BLaER1 treated with 17β-estradiol and CSF1 and Interleukin-3, amounts not matched to agents 10 nM and 100 nM (cell line): ENCODE measurements around the gene NDRG3.
"Not testable (repeated sequence)": the region's sequence is repeated elsewhere in the genome, so short reads cannot be mapped to it uniquely, and the experiment has no call there.

Experiments used
- H3K27ac ChIP-seq, 11 experiments: shearing (Covaris generic); formaldehyde crosslinking; 2 replicates each; pipeline ENCODE4 v1.8.1; 2022
- H3K27me3 ChIP-seq, 11 experiments: shearing (Covaris generic); formaldehyde crosslinking; 2 replicates each; pipeline ENCODE4 v1.8.1; 2022
- H3K36me3 ChIP-seq, 11 experiments: shearing (Covaris generic); formaldehyde crosslinking; 2 replicates each; pipeline ENCODE4 v1.8.1; 2022
- H3K4me1 ChIP-seq, 10 experiments: shearing (Covaris generic); formaldehyde crosslinking; 2 replicates each; pipeline ENCODE4 v1.8.1; 2022
- H3K4me2 ChIP-seq, 11 experiments: shearing (Covaris generic); formaldehyde crosslinking; 2 replicates each; pipeline ENCODE4 v1.8.1; 2022
- H3K4me3 ChIP-seq, 10 experiments: shearing (Covaris generic); formaldehyde crosslinking; 2 replicates each; pipeline ENCODE4 v1.8.1; 2022
- H3K9ac ChIP-seq, 11 experiments: shearing (Covaris generic); formaldehyde crosslinking; 2 replicates each; pipeline ENCODE4 v1.8.1; 2022
- H3K9me3 ChIP-seq, 11 experiments: shearing (Covaris generic); formaldehyde crosslinking; replicated peaks in 1 of 11; 2 replicates each; pipeline ENCODE4 v1.8.1; 2022
- H4K20me1 ChIP-seq, 11 experiments: shearing (Covaris generic); formaldehyde crosslinking; 2 replicates each; pipeline ENCODE4 v1.8.1; 2022
- Cebpa-rat ChIP-seq, 11 experiments: shearing (Covaris generic); IDR thresholded peaks; 2 replicates each; pipeline ENCODE4 v1.8.1; 2022

Gene NDRG3

DNA sequence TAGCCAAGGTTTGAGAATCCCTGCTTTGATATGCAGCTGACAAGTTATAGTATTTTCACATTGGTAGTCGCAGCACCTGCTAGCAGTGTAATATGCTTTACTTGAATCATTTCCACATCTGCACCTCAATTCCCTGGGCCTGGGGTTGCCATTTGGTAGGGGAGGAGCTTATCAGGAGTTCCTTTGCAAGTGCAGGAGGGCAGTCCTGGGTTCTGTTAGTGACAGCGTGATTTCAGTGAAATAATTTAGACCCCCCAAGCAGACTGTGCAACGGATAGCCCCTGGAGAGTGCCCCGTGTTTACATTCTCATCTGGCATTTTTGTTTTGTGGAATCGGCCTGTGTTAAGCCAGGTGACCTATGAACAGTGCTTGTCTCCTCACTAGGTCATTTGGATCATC is 134.3 kb downstream of the NDRG3 start:
- Histone ChIP-seq H3K27me3 (no peaks in the 10 kb centered on the region), H3K4me1 (peaks cover 11 to 16% (median 14%) of the 10 kb centered on the region in 10 experiments), H3K9me3 (no peaks in the 10 kb centered on the region), H3K4me3 (no peak overlapping the region), H3K9ac (no peak overlapping the region; a peak in 1 of 22 replicates), H4K20me1 (peaks cover 15 to 91% (median 79%) of the 10 kb centered on the region in 11 experiments; a peak in 21 of 22 replicates), H3K4me2 (no peak overlapping the region), H3K36me3 (peaks cover 77 to 89% (median 83%) of the 10 kb centered on the region in 11 experiments), H3K27ac (no peak overlapping the region)
- no peak for TF ChIP-seq Cebpa-rat (IDR thresholded peaks at IDR 0.05)

DNA sequence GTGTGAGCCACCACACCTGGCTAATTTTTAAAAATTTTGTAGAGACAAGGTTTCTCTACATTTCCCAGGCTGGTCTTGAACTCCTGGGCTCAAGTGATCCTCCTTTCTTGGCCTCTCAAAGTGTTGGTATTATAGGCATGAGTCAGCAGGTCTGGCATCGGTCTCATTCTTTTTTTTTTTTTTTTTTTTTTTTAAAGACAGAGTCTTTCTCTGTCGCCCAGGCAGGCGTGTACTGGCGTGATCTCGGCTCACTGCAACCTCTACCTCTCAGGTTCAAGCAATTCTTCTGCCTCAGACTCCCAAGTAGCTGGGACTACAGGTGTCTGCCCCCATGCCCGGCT is 137.5 kb downstream of the NDRG3 start:
- peak overlapping the region in 3 of 11 experiments; percentile 90 to 94 (median 92); a peak in 3 of 22 replicates for H3K27ac ChIP-seq
- not testable (repeated sequence) for H3K27me3 ChIP-seq, H3K9me3 ChIP-seq, H3K4me3 ChIP-seq
- H3K9ac ChIP-seq = peak overlapping the region in 1 of 11 experiments; percentile 94; a peak in 1 of 22 replicates
- peaks cover 28 to 35% (median 32%) of the 10 kb centered on the region in 10 experiments for H3K4me1 ChIP-seq
- H4K20me1 ChIP-seq = peaks cover 16 to 75% (median 71%) of the 10 kb centered on the region in 11 experiments; a peak in 21 of 22 replicates
- H3K36me3 ChIP-seq = peaks cover 57 to 62% (median 60%) of the 10 kb centered on the region in 11 experiments
- peak overlapping the region in 3 of 11 experiments; percentile 81 to 90 (median 84); a peak in 4 of 22 replicates for H3K4me2 ChIP-seq

DNA sequence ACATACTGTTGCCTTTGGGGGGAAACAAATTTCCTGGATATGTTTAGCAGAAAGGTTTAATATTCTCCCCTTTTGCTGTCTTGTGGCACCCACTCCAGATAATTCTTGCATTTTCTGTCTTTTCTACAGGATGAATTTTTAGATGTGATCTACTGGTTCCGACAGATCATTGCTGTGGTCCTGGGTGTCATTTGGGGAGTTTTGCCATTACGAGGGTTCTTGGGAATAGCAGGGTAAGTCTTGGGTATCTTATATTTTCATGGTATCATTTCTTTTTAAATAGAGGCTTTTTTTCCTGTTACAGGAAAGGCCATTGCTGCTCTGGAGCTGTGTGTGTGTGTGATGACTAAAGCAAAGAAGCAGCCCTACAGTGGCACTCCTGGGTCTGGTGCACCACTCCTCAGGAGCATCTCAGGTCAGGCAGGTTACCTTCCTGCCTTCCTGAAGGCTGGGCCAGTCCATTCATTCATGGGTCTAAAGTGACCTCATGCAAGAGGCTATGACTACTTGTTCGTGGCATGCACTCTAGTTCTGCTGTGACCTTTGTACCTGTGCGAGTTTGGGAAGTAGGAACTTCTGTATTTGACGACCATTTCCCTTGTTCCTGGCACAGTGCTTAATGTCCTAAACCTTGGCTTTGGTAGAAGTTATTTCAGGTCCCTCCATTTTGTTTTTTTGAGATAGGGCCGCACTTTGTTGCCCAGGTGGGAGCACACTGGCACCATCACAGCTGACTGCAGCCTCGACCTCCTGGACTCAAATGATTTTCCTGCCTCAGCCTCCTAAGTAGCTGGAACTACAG is 138.1 kb downstream of the NDRG3 start:
- no peaks in the 10 kb centered on the region for H3K9me3 ChIP-seq
- peak overlapping the region in 10 of 11 experiments; percentile 78 to 95 (median 92); a peak in 18 of 22 replicates for H3K27ac ChIP-seq
- peaks cover 16 to 69% (median 65%) of the 10 kb centered on the region in 11 experiments; a peak in 21 of 22 replicates for H4K20me1 ChIP-seq
- H3K9ac ChIP-seq = peak overlapping the region; percentile 91 to 97 (median 94); a peak in 20 of 22 replicates
- peaks cover 28 to 39% (median 33%) of the 10 kb centered on the region in 10 experiments for H3K4me1 ChIP-seq
- no peak for TF ChIP-seq Cebpa-rat (IDR thresholded peaks at IDR 0.05)
- H3K4me3 ChIP-seq = peak overlapping the region; percentile 81 to 100 (median 92); a peak in 17 of 20 replicates
- H3K27me3 ChIP-seq = no peaks in the 10 kb centered on the region
- H3K4me2 ChIP-seq = peak overlapping the region; percentile 78 to 97 (median 85)
- H3K36me3 ChIP-seq = peaks cover 51 to 56% (median 54%) of the 10 kb centered on the region in 11 experiments

DNA sequence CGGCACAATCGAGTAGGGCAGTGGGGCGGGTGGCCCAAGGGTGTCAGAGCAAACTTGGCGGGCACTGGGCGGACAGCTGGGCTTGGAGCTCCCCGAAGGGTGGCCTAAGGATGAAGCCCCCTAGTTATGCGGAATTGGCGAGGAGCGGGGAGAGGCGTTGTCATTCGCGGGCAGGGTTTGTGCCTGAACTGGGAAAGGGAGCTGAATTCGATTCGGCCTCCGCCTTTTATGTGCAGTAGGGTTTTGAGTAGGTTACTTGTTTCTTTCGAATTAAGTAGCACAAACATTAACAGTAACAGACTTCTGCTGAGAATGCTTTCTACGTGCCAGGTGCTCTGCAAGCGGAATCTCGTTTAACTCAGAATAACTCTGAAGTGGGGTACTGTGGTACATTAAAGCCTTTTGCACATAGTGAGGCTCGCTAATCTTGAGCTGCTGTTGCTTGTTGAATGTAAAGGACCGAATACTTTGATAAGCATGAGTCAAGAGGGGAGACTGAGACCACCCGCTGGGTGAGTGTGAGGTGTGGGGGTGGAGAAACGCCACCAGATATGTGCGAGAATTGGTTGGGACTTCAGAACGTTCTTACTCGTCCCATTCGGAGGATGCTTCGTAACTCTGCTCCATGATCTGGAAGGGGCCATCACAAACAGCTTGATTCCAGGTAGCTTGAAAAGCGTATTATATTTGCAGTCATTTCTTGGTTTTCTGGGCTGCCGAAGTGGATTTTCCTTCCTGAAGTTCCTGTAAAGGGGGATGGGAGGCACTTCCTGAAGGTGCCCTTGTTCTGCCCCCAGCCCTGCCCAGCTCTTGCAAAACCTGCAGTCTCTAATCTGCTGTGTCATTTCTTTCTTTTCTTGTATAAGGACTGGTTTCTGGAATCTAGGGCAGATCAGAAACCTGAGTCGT is 139.5 kb downstream of the NDRG3 start:
- H3K4me1 ChIP-seq = peaks cover 32 to 45% (median 40%) of the 10 kb centered on the region in 10 experiments
- peak overlapping the region; percentile 78 to 97 (median 85) for H3K4me2 ChIP-seq
- H3K4me3 ChIP-seq = peak overlapping the region; percentile 81 to 100 (median 92)
- peak overlapping the region; percentile 78 to 95 (median 91) for H3K27ac ChIP-seq
- H3K27me3 ChIP-seq = no peaks in the 10 kb centered on the region
- 0 out of 22 replicates have a peak, but pooled peaks of 2 of the 11 experiments have one; percentile 8 to 41 for TF ChIP-seq Cebpa-rat (IDR thresholded peaks at IDR 0.05)
- H3K9ac ChIP-seq = peak overlapping the region; percentile 91 to 97 (median 94)
- H4K20me1 ChIP-seq = peaks cover 16 to 55% (median 51%) of the 10 kb centered on the region in 11 experiments; a peak in 20 of 22 replicates
- peaks cover 37 to 42% (median 41%) of the 10 kb centered on the region in 11 experiments for H3K36me3 ChIP-seq
- no peaks in the 10 kb centered on the region for H3K9me3 ChIP-seq

DNA sequence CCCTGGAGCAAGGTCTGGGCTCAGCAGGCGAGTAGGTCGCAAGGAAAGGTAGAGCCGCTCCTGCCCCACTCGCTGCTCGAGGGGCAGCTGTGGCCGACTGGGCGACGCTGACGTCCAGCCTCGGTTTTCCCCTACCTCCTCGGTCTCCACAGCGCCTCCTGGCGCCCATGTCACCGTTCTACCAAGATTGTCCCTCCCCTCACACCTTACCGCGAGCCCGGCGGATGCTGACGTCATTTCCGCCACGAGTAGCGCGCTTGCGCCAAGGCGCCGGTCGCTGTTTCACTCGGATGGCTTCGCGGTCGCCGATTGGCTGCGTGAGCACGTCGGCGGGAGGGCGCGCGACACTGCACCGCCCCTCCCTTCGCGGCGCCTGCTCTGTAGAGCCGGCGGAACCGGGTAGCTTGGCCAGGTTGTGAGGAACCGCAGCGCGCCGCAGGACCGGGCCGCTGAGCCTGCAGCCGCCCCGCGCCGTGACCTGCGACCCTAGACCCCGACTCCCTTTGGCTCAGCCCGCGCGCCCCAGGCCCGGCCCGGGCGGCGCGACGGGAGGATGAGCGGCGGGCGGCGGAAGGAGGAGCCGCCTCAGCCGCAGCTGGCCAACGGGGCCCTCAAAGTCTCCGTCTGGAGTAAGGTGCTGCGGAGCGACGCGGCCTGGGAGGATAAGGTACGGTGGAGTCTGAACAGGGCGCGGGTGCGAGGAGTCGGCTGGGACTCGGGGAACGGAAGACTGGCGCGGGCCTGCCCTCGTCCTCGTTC is 140.3 kb downstream of the NDRG3 start, which contains the start of gene RAB5IF:
RAB5IF (plus strand) TSS at position 381 of the 759 bp plus-strand sequence; CDS start at position 554, 173 bp downstream.
- Histone ChIP-seq H3K36me3 (peaks cover 29 to 34% (median 32%) of the 10 kb centered on the region in 11 experiments), H3K9ac (peak within 1 kb of the TSS; percentile 91 to 97 (median 94)), H3K4me1 (peaks cover 41 to 53% (median 48%) of the 10 kb centered on the region in 10 experiments), H3K4me3 (peak within 1 kb of the TSS; percentile 81 to 100 (median 92)), H3K27ac (peak within 1 kb of the TSS; percentile 78 to 95 (median 91)), H3K27me3 (no peaks in the 10 kb centered on the region), H3K4me2 (peak within 1 kb of the TSS; percentile 79 to 97 (median 92)), H3K9me3 (no peaks in the 10 kb centered on the region), H4K20me1 (peaks cover 16 to 47% (median 44%) of the 10 kb centered on the region in 11 experiments; a peak in 19 of 22 replicates)
- TF ChIP-seq Cebpa-rat (IDR thresholded peaks at IDR 0.05) = no peak

DNA sequence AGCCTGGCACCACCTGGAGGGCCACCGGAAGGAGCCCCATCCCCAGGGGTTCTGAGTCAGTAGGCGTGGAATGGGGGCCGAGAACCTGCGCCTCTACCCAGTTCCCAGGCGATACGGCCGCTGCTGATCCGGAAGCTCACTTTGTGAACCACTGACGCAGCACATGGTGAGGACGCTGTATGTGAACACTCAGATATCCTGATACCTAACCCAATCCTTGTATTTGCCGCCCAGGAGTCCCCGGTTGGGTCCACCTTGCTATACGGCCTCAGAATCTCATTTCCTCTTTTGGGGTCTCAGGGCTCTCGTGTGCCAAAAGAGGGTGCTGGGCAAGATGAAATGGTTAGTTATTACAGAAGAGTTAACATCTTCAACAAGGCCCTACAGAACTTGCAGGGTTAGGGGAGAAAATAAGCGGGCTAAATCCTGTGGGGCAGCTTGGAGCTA is 140.9 kb downstream of the NDRG3 start:
- TF ChIP-seq Cebpa-rat (IDR thresholded peaks at IDR 0.05) = no peak
- H3K36me3 ChIP-seq = peaks cover 23 to 28% (median 26%) of the 10 kb centered on the region in 11 experiments
- peak overlapping the region; percentile 78 to 94 (median 88) for H3K4me2 ChIP-seq
- peak overlapping the region; percentile 81 to 100 (median 92) for H3K4me3 ChIP-seq
- peak overlapping the region; percentile 78 to 95 (median 91) for H3K27ac ChIP-seq
- H3K4me1 ChIP-seq = peaks cover 47 to 59% (median 54%) of the 10 kb centered on the region in 10 experiments
- peak overlapping the region; percentile 91 to 97 (median 94) for H3K9ac ChIP-seq
- peaks cover 16 to 41% (median 38%) of the 10 kb centered on the region in 11 experiments; a peak in 18 of 22 replicates for H4K20me1 ChIP-seq
- H3K9me3 ChIP-seq = no peaks in the 10 kb centered on the region
- H3K27me3 ChIP-seq = no peaks in the 10 kb centered on the region
